GM10266 (cell line): ENCODE measurements around the gene SFXN5.
"Not testable (repeated sequence)": the region's sequence is repeated elsewhere in the genome, so short reads cannot be mapped to it uniquely, and the experiment has no call there.

ENCODE experiments used
- DNase-seq: peaks from one replicate; pipeline ENCODE4 v3.0.0; 2012; ENCODE audit errors: extremely low spot score
- TF ChIP-seq, protein P1 (sequence below): IDR thresholded peaks from 2 replicates; pipeline ENCODE4 v1.5.1; 2012; ENCODE audit warnings: mild to moderate bottlenecking, low read depth; ENCODE audit not compliant: control insufficient read depth, insufficient read depth; ENCODE audit errors: missing control alignments

SFXN5 gene

DNA sequence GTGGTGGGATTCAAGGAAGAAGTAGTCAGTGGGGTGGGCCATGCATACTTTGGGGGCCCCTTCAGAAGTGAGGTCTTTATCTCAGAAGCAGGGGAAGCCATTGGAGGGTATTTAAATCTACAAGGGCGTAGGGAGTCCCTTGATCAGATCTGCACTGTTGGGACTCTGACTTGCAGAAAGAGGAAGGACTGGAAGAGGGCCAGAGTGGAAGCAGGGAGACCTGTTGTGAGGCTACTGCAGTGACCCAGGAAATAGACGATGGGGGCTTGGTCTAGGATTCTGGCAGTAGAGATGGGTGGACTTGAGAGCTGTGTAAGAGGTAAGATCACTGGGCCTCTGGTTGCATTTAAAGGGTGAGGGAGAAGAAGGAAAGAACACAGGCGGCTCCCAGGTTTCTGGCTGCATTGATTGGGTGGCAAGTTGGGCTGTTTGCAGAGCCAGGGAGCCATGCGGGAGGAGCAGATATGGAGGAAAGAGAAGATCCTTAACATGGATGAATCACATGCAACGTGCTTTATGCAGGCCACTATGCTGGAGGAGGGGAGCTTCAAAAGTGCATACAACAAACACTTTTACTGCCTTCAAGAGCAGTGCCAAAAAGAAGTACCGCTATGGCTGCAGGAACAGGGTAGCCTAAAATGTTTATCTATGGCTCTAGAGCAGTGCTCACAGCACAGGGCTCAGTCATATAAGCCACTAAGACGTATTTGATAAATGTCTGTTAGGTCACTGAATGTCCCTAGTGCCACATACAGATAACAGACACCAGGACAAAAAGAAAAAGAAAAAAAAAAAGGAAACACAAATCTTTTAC lies 2.3 kb downstream of the SFXN5 start:
- no peak for DNase-seq
- TF ChIP-seq, protein P1, sequence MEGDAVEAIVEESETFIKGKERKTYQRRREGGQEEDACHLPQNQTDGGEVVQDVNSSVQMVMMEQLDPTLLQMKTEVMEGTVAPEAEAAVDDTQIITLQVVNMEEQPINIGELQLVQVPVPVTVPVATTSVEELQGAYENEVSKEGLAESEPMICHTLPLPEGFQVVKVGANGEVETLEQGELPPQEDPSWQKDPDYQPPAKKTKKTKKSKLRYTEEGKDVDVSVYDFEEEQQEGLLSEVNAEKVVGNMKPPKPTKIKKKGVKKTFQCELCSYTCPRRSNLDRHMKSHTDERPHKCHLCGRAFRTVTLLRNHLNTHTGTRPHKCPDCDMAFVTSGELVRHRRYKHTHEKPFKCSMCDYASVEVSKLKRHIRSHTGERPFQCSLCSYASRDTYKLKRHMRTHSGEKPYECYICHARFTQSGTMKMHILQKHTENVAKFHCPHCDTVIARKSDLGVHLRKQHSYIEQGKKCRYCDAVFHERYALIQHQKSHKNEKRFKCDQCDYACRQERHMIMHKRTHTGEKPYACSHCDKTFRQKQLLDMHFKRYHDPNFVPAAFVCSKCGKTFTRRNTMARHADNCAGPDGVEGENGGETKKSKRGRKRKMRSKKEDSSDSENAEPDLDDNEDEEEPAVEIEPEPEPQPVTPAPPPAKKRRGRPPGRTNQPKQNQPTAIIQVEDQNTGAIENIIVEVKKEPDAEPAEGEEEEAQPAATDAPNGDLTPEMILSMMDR: no peak

DNA sequence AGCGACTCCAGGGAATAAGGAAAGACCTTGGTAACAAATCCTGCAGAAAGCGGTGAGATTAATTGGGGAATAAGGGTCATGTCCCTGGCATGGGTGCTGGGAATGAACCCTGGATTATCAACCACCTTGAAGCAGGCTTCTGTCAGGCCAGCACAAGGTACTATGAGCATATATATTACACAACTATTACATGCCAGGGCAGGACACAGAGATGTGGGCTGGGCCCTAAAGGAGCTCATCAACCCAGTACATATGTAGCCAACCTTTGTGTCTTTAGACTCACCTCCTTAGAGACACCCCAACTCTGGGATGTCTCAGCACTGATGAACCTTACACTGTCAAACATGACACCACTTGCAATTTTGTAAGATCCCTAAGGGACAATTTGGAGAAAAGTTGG lies 3.4 kb downstream of the SFXN5 start:
- TF ChIP-seq, protein P1: no peak
- no peak for DNase-seq

DNA sequence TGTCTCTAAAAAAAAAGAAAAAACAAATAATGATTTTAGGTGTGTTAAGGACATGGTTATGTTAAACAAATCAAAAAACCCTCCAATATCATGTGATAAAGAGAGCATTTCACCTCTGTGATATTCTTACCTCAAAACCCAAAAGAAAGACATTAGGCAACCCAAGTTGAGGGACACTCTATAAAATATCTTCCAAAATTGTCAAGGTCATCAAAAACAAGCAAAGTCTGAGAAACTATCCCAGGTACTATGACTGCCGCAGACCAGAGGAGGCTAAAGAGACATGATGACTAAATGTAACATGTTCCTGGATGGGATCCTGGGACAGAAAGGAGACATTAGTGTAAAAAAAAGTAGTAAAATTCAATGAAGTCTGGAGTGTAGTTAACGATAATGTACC lies 4.5 kb downstream of the SFXN5 start:
- no peak for DNase-seq
- TF ChIP-seq, protein P1: no peak

DNA sequence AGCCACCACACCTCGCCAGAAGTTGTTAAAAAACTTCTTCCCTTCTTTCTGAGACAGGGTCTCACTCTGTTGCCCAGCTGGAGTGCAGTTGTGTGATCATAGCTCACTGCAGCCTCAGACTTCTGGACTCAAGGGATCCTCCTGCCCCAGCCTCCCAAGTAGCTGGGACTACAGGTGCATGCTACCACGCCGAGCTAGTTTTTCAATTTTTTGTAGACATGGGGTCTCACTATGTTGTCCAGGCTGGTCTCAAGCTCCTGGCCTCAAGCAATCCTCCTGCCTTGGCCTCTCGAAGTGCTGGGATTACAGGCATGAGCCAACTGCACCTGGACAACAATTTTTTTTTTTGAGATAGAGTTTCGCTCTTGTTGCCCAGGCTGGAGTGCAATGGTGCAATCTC lies 6.4 kb downstream of the SFXN5 start:
- DNase-seq: not testable (repeated sequence)

DNA sequence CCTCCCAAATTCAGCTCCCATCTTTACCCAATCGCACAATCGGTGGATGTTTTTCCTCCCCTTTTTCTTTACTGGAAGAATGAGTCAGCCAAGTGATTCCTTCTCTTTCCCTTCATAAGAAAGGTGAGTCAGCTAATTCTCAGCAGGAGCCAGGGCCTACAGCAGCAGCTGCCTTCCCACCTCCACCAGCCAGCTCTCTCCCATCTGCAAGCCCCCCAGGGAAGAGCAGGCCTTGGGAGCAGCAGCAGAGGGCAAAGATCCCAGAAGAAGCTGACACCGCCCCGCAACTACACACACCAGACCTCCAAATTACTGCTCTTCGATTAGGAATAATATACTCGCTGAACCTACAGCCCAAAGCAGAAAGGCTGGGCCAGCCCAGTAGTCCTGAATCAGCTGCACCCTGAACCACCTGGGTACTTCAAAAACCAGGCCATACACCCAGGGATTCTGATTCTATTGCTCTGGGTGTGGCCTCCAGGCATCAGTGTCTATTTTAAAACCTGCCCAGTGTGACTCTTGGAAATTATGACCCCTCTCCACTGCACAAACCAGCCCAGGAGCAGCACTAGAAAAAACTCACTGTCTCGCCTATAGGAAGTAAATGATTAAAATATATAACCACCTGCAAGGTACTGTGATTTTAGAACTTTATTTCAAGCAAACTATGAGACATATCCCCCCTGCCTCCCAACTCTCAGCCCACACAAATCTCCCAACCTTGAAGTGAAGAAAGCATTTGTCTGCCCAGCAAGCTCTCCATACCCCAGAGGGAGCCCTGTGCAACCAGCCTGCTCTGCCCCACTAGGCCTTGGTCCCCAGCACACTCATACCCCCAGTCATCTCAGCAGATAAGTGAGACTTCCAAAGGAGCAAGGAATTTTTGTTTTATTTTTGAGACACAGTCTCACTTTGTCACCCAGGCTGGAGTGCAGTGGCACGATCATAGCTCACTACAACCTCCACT lies 7.3 kb downstream of the SFXN5 start:
- TF ChIP-seq, protein P1: no peak
- DNase-seq: no peak

DNA sequence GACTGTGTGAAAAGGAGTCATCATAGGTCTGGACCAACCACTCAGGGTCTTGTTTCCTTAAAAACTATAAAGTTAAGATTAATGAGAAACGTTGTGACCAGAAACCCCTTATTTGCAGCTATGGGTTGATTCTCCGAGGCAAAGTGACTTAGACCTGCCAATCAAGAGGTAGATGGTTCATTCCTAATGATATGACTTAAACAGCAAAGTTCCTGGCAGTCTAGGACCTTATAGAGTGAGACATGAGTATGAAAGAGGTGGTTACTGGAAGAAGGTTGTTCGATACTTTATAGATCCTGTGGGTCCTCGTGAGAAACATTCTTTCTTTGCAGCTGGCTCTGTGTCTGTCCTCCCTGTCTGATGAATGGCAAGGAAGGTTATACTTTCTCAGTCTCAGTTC lies 8.0 kb downstream of the SFXN5 start:
- TF ChIP-seq, protein P1: no peak
- no peak for DNase-seq

DNA sequence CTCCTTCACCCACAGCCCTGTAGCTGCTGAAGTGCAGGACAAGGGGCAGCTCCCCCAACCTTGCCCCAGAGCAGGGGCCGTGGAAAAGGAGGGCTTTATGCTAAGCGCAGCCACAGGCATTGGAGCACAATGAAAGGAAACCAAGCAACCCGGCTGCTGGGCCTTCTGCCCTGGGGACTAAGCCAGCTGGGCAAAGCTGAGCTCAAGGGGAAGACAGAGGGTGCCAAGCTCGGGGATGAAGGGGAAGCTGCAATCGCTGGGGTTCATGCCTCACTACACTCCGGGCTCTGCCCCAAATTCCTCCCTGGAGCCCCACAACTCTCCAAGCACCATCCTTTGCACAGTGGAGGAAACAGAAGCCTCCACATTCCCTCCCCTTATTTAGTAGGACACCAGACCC lies 12.4 kb downstream of the SFXN5 start:
- TF ChIP-seq, protein P1: no peak
- no peak for DNase-seq
